HG03097 (cell line): ENCODE data around the gene MPPED1.

Source experiments
- ATAC-seq: cut with Tn5 transposase; IDR thresholded peaks from one replicate; pipeline ENCODE4 v1.9.1; 2021; ENCODE audit not compliant: unreplicated experiment, low FRiP score

MPPED1 gene

DNA sequence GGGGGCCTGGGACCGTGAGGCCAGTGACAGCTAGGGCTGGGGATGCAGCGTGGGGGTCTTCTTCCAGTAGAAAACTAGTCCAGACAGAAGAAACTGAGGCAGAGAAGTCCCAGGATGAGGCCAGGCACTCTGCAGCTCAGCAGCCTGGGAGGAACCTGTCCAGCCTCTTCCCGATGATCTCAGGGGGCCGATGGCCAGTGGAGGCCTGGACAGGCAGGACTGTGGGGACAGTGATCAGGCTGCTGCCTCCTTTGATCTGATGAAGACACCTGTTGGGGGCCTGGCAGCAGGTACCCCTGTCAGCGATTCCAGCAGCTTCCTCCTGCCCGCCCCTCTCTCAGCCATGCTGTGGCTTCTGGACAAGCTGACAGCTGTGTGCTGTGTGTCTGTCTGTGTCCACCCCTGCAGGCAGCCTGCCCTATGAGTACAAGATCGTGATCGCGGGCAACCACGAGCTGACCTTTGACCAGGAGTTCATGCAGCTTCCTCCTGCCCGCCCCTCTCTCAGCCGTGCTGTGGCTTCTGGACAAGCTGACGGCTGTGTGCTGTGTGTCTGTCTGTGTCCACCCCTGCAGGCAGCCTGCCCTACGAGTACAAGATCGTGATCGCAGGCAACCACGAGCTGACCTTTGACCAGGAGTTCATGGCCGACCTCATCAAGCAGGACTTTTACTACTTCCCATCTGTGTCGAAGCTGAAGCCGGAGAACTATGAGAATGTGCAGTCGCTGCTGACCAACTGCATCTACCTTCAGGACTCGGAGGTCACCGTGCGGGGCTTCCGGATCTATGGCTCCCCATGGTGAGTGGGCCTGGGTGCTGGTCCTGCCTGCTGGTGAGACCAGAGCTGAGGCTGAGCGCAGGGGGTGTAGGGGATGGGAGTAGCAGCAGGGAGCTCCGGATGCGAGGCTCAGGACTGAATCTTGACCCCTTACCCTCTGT, 62.6 kb downstream of the MPPED1 start:
- no peak for ATAC-seq

DNA sequence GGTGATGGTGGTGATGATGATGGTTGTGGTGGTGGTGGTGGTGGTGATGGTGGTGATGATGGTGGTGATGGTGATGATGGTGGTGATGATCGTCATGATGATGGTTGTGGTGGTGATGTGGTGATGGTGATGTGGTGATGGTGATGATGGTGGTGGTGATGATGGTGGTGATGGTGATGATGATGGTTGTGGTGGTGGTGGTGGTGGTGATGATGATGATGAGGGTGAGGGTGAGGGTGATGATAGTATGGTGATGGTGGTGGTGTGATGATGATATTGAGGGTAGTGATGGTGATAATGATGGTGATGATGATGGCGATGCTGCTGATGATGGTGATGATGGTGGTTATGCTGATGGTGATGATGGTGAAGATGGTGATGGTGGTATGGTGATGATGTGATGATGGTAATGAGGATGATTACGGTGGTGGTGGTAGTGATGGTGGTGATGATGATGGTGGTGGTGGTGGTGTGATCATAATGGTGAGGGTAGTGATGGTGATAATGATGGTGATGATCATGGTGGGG, 63.8 kb downstream of the MPPED1 start:
- ATAC-seq: no peak

DNA sequence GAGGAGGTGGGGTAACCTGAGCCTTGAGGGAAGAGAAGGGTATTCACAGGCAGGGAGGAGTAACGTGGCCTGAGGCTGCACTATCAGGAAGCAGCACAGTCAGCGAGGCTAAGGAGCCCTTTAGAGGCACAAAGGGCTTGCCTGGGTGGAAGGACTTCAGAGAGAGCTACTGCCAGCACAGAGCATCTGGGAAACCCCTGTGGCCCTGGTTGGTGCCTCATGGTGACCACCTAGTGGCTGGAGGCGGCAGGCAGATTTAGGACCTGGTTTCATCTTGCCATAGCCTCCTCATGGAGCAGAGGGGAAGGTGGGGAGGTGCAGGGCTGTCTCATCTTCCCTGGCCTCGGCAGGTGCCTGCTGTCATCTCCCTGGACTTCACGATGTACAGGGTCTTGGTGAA, 64.5 kb downstream of the MPPED1 start:
- ATAC-seq: no peak

DNA sequence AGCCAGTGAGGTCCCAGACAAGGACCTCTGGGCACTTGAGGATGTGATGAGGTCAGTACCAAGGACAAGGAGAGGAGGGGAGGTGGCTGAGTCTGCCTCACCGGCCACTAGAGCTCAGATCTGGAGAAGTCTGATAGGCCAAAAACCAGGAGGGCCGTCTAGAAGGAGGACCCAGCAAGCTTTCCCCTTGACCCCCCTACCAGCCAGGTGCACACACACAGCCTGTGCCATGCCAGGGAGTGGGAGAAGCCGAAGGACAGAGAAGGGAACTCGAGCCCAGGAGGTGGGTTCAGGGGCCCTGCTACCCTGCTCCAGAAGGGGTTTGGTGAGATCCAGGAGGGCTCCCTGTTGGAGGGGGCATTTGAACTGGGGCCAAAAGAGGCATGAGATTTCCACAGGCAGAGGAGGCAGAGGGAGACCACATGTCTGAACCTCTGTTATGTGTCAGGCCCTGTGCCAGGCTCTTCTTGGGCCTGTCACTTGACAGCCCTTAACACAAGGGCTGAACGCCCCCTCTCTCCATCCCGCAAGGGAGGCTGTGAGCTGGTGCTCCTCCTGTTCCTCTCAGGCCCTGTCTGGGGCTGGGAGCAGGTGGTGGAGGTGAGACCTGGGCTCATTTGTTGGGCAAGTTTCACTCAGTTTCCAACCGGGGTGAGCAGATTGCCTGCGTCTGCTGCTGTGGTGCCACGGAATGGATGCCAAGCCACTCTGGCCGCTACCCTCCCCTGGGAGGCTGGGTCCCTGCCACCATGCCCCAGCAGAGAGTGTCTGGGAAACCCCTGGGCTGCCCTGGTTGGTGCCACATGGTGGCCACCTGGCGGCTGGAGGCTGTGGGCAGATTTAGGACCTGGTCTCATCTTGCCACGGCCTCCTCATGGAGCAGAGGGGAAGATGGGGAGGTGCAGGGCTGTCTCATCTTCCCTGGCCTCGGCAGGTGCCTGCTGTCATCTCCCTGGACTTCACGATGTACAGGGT, 65.2 kb downstream of the MPPED1 start:
- ATAC-seq: no peak

DNA sequence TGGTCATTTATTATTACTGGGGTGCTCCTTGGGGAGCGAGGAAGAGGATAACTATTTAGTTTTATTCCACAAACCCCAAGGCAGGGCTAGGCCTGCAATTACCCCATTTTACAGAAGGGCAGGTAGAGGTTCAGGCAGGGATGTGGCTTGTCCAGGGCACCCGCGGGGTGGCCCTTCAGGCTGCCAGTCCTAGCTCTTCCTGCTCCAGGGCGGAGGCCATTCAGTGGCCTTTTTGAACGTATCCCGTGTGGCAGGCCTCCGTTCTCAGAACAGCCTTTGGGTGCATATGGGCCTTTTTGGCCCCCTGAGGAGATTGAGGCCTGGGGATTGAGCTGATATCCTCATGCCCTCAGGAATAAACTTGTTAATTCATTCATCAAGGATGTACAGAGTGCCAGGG, 66.2 kb downstream of the MPPED1 start:
- no peak for ATAC-seq

DNA sequence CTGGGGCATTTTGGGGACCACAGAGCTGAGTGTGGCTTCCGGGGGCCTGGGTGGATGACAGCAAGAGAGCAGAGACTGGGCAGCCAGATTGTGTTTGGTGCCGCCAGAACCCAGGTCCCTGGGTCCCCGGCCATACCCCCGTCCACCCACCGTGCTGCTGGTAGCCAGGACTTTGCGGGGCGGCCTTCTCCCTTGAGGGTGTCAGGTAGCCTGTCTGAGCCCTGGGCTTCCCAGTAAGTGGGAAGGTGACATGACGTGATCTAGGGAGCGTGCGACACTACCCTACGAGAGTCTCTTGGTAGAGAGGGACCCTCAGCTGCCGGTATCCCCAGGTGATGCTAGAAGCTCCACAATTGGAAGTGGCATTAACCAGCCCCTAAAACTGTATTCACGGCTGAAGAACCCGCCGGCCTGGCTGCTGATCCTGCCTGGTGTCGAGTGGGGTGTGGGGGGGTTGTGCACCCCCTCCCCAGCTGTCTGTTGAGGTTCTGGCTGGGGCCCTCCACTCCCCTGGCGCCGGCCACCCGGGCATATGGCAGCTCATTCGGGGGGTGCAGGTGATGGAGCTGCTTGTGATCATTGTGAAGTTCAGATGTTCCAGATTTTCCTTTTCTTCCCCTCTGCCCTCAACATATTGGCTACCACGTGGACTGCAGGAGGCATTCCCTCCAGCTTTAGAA, 66.9 kb downstream of the MPPED1 start:
- ATAC-seq: no peak

DNA sequence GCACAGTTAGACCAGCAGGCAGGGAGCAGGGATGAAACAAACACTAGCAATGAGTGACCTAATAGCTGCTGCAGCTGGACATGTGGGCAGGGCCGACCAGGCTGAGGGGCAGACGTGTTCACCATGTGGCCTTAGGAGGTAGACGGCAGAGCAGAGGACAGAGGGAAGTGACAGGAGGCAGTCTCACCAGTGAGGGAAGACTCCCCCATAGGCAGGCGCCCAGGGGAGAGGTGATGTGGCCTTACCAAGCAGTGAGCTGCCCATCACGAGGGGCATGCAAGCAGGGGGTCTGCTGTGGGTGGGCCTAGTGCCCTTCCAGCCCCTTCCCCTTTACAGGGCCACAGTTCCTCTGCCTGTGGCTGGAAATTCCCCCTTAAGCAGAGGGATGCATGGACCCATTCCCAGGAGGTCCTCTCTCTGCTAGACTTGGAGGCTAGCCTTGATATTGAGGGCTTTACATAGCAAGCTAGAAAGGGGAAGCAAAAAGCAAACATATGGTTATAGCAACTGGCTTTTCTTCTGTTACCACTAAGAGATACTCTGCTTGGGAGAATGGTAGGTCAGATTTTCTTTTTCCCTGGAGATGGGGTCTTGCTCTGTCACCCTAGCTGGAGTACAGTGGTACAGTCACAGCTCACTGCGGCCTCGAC, 67.6 kb downstream of the MPPED1 start:
- no peak for ATAC-seq

DNA sequence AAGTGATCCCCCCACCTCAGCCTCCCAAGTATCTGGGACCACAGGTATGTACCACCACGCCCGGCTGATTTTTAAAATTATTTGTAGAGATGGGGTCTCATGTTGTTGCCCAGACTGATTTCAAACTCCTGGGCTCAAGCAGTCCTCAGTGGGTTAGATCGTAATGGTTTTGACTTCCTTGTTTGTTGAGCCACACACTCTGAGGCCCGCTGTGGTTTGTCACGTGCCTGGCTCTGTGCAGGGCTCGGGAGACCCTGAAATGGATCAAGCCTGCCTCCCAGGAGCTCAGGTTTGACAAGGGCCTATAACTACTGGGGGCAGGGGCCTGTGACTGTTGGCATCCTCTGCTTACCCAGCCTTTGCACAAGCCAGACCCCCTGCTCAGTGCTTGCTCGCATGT, 68.1 kb downstream of the MPPED1 start:
- no peak for ATAC-seq

DNA sequence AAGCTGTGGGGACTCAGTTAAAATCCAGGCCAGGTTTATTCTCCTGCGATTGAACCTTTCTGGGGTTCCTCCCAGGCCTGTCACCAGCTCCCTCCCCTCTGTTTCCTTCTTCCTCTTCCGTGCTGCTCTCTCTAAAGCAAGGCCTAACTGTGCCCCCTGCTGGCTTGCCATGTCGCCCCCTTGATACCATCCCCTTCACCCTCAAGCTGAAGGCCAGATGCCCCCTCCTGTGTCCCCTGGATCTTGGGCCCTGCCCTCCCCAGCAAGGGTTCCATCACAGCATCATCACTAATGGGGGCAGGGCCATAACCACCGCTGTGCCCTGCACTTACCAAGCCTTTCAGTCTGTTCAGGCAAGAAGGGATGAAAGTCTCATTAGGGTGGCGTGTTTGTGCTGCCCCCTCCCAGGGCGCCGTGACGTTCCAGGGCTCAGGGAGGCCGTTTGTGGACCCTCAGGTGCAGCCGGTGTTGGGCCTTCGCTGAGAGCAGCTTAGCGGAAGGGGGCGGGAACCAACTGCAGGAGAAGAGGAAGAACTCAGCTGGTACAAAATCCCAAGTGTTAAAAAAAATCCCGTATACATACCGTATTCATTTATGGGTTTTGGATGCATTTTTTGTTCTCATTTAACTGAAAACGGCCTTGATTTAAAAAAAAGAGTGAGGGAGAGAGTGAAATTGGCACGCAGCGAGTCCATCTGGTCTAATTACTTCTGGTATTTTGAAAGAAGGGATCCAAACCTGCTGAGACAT, 69.9 kb downstream of the MPPED1 start:
- ATAC-seq: no peak

DNA sequence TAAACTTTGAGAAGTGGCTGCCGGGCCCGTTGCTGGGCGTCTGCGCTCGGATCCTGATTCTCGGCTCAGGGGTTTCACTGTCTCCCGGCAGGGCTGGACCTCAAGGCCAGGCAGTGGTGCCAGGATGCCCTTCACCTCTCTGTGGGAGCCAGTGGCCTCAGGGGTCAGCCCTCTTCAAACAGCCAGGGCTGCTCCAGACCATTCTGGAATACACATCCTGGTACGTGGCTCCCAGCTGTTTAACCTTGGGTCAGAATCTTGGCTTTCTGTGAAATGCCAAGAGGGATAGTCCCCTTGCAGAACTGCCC, 70.5 kb downstream of the MPPED1 start:
- no peak for ATAC-seq

DNA sequence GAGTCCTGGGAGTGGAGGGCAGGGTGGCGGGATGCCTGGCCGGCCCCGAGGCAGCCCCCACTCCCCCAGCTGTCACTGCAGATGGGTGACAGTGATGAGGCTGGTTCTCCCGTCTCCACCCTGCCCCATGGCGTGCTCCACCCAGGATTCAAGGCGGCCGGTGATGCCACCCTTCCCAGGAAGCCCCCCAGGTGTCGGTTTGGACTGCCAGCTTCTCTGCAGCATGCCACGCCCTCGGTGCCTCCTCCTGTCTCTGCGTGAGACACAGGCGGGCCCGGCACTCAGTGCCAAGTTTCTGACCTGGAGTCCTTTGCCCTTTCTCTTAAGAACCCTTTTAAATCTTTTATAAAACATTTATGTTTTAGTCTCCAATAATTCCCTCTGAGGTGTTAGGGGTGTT, 71.5 kb downstream of the MPPED1 start:
- no peak for ATAC-seq

DNA sequence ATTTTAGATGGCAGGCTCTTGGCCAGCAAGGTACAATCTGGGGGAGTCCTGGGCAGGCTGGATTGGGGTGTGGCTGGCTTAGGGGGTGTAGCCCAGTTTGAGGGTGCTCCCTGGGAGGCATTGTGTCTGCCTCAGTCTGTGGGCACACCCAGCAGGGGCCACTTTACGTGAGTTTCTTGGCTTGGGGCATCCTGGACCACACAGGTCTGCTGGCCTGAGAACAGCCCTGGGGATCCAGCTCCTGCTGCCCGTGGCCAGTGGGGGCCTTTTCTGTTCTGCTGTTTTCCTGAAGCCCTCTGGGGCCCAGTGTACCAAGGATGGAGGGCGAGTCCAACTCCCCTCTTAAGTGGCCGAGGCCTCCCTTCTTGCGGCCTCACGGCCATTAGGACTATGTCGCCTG, 71.9 kb downstream of the MPPED1 start:
- ATAC-seq: no peak

DNA sequence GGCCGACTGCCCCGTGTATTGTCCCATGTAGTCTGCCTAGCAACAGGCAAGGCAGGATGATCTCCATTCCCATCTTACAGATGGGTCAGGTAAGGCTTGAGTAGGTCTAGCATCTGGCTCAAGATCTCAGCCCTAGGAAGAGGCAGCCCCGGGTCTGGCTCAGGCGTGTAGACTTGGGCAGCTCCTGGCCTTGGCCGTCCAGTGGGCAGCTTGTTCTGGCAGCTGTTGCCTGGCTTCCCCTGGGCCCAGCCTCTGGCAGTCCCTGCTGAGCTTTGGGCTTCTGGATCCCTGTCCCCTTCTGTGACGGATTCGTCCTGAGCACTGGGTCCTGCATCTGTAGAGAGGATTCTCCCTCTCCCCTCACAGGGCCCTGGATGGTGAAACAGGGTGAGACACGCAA, 72.4 kb downstream of the MPPED1 start:
- no peak for ATAC-seq

DNA sequence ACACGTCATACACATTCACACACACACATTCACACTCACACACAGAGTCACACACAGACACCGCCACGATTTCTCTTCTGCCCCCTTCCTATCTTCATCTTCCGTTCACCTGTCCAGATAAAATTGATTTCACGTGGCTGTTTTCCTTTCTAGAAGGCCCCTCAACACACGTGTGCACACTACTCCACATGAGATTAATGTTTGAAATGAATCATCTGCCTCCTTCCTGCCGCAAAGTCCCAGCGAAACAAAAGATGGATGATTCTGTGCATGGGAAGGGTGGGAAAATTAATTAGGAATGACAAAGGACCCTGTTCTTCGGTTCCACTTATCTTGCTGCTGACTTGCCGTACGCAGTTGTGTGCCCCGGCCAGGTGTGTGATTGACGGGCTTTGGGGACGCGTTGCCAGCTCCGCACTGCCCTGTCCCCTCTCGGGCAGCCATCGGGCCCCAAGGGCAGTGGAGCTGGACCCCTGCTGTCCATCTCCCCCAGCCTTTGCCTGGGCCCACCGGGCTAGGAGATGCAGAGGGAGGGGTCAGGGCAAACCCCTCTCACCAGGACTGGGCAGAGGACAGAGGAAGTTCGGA, 73.8 kb downstream of the MPPED1 start:
- ATAC-seq: no peak

DNA sequence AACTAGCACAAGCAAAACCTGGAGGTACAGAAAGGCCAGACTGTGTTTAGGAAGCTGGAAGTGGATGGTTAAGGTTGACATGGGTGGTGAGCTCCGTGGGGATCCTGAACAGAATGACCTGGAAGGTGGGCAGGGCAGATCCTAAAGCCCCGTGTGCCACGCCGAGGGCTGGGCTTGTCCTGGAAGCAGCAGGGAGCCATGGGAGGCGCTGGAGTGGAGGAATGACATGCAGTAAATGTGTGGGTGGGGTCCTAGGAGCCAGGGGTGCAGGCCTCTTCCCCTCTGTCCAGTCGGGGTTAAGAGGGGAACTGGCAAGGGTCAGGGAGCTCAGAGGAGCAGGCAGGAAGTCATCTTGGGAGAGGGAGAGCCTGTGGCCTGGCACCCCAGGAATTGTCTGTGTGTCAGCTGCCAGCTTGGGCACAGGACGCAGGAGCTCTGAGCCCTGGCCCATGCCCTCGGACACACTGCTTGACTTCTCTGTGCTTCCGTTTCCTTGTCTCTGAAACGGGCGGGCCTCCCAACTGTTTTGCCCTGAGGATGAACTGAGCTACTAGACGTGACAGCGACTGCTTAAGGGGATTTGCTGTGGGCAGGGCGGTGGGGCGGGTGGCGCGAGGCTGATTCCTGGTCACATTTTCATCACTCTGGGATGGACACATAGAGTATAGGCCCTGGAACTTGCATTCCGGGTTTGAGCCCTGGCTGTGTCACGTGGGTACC, 75.7 kb downstream of the MPPED1 start:
- no peak for ATAC-seq

DNA sequence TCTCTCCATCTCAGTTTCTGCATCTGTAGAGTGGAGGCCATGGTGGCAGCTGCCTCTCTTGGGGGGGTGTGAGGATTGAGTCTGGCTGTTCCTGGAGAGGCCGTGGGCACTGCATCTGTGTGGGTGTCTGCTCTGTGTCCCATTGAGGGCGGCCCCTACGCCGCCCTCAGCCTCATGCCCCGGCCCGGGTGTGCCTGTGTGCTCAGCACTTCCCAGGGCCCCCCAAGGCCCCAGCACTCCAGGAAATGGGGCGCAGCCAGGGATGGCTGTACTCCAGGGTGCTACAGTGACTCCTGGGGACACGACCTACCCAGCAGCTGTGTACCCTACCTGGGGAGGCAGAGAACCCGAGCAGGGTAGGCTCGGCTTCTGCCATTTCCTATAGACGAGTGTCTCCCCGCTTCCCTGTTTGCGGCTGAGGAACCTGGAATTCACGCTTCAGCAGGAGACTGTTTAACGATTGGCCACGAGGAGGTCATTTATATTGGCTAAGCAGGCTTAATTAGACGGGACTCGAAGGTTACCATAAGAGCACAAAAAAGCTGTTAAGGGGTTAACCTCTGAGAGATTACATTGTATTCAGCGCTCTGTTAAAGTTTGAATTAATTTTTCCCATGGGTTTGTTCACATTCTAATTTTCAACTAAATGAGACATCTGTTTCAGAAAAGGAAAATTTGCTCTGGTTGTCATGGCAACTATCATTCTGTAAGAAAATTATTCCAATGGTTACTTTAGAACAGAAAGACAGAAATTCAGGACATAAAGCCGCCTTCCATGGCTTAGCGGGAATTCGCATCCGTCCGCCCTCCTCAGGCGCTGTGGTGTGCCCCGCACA, 76.4 kb downstream of the MPPED1 start:
- no peak for ATAC-seq

DNA sequence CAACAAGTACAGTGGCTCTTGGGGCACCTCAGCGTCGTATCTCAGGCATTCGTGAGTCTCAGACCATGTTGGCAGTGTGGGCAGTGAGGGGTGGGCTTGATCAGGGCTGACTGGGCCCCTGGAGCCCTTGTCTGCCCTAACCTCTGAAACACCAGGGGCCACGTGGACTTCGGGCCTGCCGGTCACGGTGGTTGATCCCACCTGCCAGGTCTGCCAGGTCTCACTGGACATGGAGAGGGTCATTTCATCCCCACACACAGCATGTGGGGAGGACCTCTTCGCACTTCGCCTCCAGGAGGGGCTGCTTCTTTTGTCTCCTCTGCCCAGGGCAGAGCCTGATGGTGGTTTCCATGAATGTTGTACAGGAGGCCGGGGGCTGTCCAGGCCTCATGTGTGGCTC, 77.1 kb downstream of the MPPED1 start:
- ATAC-seq: no peak

DNA sequence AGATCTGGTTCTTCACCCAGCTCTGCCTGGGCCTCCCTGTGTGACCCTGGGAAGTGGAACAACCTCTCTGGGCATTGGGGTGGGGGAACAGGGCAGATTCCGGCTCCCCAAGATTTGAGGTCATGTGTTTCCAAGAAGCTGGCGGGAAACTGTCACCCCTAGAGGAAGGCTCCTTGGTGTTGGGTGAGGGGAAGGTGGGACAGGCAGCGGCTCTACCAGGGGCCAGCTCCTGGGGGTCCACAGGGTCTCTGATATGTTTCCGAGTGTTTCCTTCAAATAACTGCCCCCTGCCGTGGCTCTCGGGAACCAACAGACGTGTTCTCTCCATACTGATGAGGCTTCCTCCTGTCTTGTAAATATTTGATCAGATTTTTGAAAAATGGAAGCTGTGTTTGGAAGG, 78.5 kb downstream of the MPPED1 start:
- ATAC-seq: no peak
